Tibial nerve (tissue), 4 donors: ENCODE data around the gene TAS1R2.
"Not testable (repeated sequence)": the region's sequence is repeated elsewhere in the genome, so short reads cannot be mapped to it uniquely, and the experiment has no call there.

Experiments used
- CTCF ChIP-seq, 5 experiments: fragments of 200-600 bp in 3 of 5; fragments of 450-650 bp in 2 of 5; sonication (generic) in 3 of 5; IDR thresholded peaks; one replicate each; pipeline ENCODE4 v1.5.1; 2016 to 2019; ENCODE audit warnings: antibody characterized with exemption in 5 of 5, mild to moderate bottlenecking in 3 of 5, moderate library complexity in 2 of 5
- EP300 ChIP-seq, 2 donors: sonication (generic); formaldehyde crosslinking; IDR thresholded peaks; one replicate each; pipeline ENCODE4 v1.6.1; 2017; ENCODE audit warnings: antibody characterized with exemption in 2 of 2, mild to moderate bottlenecking in 1 of 2
- POLR2A ChIP-seq, 2 donors: fragments of 450-650 bp; IDR thresholded peaks; one replicate each; pipeline ENCODE4 v1.6.1; 2017; ENCODE audit warnings: antibody characterized with exemption in 2 of 2, mild to moderate bottlenecking in 2 of 2, moderate library complexity in 2 of 2

GRCh38 chr1:18847723-18848122 lies 11.7 kb downstream of the TAS1R2 start:
- not testable (repeated sequence) for TF ChIP-seq CTCF, EP300, POLR2A (IDR thresholded peaks at IDR 0.05)
